Karpas-422 (cell line): ENCODE measurements around the gene TMEM205. TPM values are rescaled to one million over a fixed set of nuclear protein-coding genes. Genes with fewer than 3 reads are reported as not detected.
A peak's percentile ranks its signal among the peaks of the same experiment; 100 is the strongest.
"Not testable (repeated sequence)": the region's sequence is repeated elsewhere in the genome, so short reads cannot be mapped to it uniquely, and the experiment has no call there.

ENCODE experiments used
- DNase-seq: peaks from one replicate; pipeline ENCODE4 v3.0.0-alpha.2; 2015
- H2AFZ ChIP-seq: fragments of 200-600 bp; sonication (generic); 2 replicates; pipeline ENCODE4 v1.6.1; 2014; ENCODE audit warnings: antibody characterized with exemption, low read length, mixed read lengths
- H3K27ac ChIP-seq: fragments of 200-600 bp; sonication (generic); 2 replicates; pipeline ENCODE4 v1.5.1; 2014; ENCODE audit warnings: mild to moderate bottlenecking, low read length, moderate library complexity
- H3K27me3 ChIP-seq: fragments of 200-600 bp; sonication (generic); 2 replicates; pipeline ENCODE4 v1.6.1; 2014; ENCODE audit warnings: low read length, mixed read lengths
- H3K36me3 ChIP-seq: fragments of 200-600 bp; sonication (generic); 2 replicates; pipeline ENCODE4 v1.6.1; 2014; ENCODE audit warnings: low read length, mixed read lengths; ENCODE audit not compliant: insufficient read depth
- H3K4me1 ChIP-seq: fragments of 200-600 bp; sonication (generic); 2 replicates; pipeline ENCODE4 v1.6.1; 2014; ENCODE audit warnings: mild to moderate bottlenecking, low read length, mixed read lengths
- H3K4me2 ChIP-seq: fragments of 200-600 bp; sonication (generic); 2 replicates; pipeline ENCODE4 v1.6.1; 2014; ENCODE audit warnings: low read length, low read depth, mild to moderate bottlenecking; ENCODE audit not compliant: poor library complexity, severe bottlenecking
- H3K4me3 ChIP-seq: fragments of 200-600 bp; sonication (generic); 2 replicates; pipeline ENCODE4 v1.5.1; 2014; ENCODE audit warnings: mild to moderate bottlenecking, antibody characterized with exemption, low read length, mixed read lengths
- H3K79me2 ChIP-seq: fragments of 200-600 bp; sonication (generic); 2 replicates; pipeline ENCODE4 v1.6.1; 2014; ENCODE audit warnings: mild to moderate bottlenecking, low read length, mixed read lengths
- H3K9ac ChIP-seq: fragments of 200-600 bp; sonication (generic); 2 replicates; pipeline ENCODE4 v1.6.0; 2014; ENCODE audit warnings: low read length
- H3K9me2 ChIP-seq: fragments of 200-600 bp; sonication (generic), shearing (Covaris generic); replicated peaks from 2 replicates; pipeline ENCODE4 v1.6.0; 2014; ENCODE audit warnings: mild to moderate bottlenecking, low read length, moderate library complexity; ENCODE audit not compliant: insufficient read depth
- H3K9me3 ChIP-seq: fragments of 300-700, 200-600 bp; sonication (generic); 2 replicates; pipeline ENCODE4 v1.6.1; 2014; ENCODE audit warnings: low read length, mixed read lengths
- H4K20me1 ChIP-seq: fragments of 200-600 bp; sonication (generic); 2 replicates; pipeline ENCODE4 v1.6.1; 2014; ENCODE audit warnings: mild to moderate bottlenecking, antibody characterized with exemption, low read length, low read depth; ENCODE audit not compliant: insufficient read depth
- total RNA-seq: library from RNA; depleted of rRNA; stranded (reverse); fragments of >200 nt; shearing (Covaris generic); gene quantifications from 2 replicates; pipeline ENCODE4 v1.2.3, GENCODE V29; 2014; ENCODE audit warnings: low replicate concordance

The TMEM205 gene
- total RNA-seq, 1 experiment from 2014 or later = 103 TPM

GRCh38 chr19:11355160-11356073, 9.3 kb upstream of the TMEM205 start, which contains the start of gene PLPPR2:
TSS of gene PLPPR2 (plus strand) at chr19:11355432. CDS start at chr19:11357674, 2,242 bp downstream.
- no peak for DNase-seq
- H3K9me3 ChIP-seq = no peaks in the 10 kb centered on the region
- H3K4me3 ChIP-seq = no peak within 1 kb of the TSS
- H4K20me1 ChIP-seq = no peaks in the 10 kb centered on the region
- H3K27ac ChIP-seq = no peak within 1 kb of the TSS
- H3K36me3 ChIP-seq = no peaks in the 10 kb centered on the region
- H3K9ac ChIP-seq = no peak within 1 kb of the TSS
- no peaks in the 10 kb centered on the region for H3K9me2 ChIP-seq
- no peak within 1 kb of the TSS for H3K4me2 ChIP-seq
- H3K79me2 ChIP-seq = no peaks in the 10 kb centered on the region
- no peaks in the 10 kb centered on the region for H3K4me1 ChIP-seq
- H2AFZ ChIP-seq = no peak within 1 kb of the TSS
- H3K27me3 ChIP-seq = no peaks in the 10 kb centered on the region

GRCh38 chr19:11354102-11354501, 8.0 kb upstream of the TMEM205 start:
- not testable (repeated sequence) for H3K27ac ChIP-seq, DNase-seq, H3K9me2 ChIP-seq, H2AFZ ChIP-seq, H3K79me2 ChIP-seq, H3K36me3 ChIP-seq, H4K20me1 ChIP-seq, H3K4me3 ChIP-seq, H3K4me2 ChIP-seq, H3K9ac ChIP-seq, H3K4me1 ChIP-seq, H3K27me3 ChIP-seq, H3K9me3 ChIP-seq

- H3K27me3 ChIP-seq = no peaks in the 10 kb centered on the region
- H3K4me1 ChIP-seq = peaks cover 17% of the 10 kb centered on the region
- no peaks in the 10 kb centered on the region for H4K20me1 ChIP-seq
- no peak overlapping the region for H3K4me2 ChIP-seq
- H3K9ac ChIP-seq = no peak overlapping the region
- no peak overlapping the region for H2AFZ ChIP-seq
- no peak overlapping the region for H3K4me3 ChIP-seq
- H3K9me3 ChIP-seq = peaks cover 6% of the 10 kb centered on the region; the same call in 1 of the 2 replicates
- H3K27ac ChIP-seq = no peak overlapping the region
- DNase-seq = no peak
- H3K36me3 ChIP-seq = no peaks in the 10 kb centered on the region
- H3K9me2 ChIP-seq = no peaks in the 10 kb centered on the region
- peaks cover 10% of the 10 kb centered on the region for H3K79me2 ChIP-seq
Observed at GRCh38 chr19:11349171-11349570, 3.1 kb upstream of the TMEM205 start.

- Histone ChIP-seq H3K9me3 (peaks cover 6% of the 10 kb centered on the region; the same call in 1 of the 2 replicates), H3K36me3 (no peaks in the 10 kb centered on the region), H3K9me2 (no peaks in the 10 kb centered on the region), H3K27ac (no peak overlapping the region), H4K20me1 (no peaks in the 10 kb centered on the region), H2AFZ (no peak overlapping the region), H3K27me3 (no peaks in the 10 kb centered on the region), H3K4me3 (no peak overlapping the region), H3K79me2 (peaks cover 10% of the 10 kb centered on the region), H3K4me2 (no peak overlapping the region), H3K4me1 (peaks cover 17% of the 10 kb centered on the region), H3K9ac (no peak overlapping the region)
- no peak for DNase-seq
Observed at GRCh38 chr19:11347546-11348039, 1.5 kb upstream of the TMEM205 start.

- peak overlapping the region; percentile 88 for H3K9ac ChIP-seq
- H3K4me1 ChIP-seq = peaks cover 17% of the 10 kb centered on the region
- H3K9me3 ChIP-seq = peaks cover 6% of the 10 kb centered on the region; the same call in 1 of the 2 replicates
- H3K4me2 ChIP-seq = peak overlapping the region; percentile 85
- peaks cover 10% of the 10 kb centered on the region for H3K79me2 ChIP-seq
- no peak overlapping the region for H3K27ac ChIP-seq
- H3K9me2 ChIP-seq = no peaks in the 10 kb centered on the region
- H4K20me1 ChIP-seq = no peaks in the 10 kb centered on the region
- no peak for DNase-seq
- H3K27me3 ChIP-seq = no peaks in the 10 kb centered on the region
- no peak overlapping the region for H2AFZ ChIP-seq
- peak overlapping the region; percentile 82 for H3K4me3 ChIP-seq
- H3K36me3 ChIP-seq = peaks cover 6% of the 10 kb centered on the region; the same call in 1 of the 2 replicates
Observed at GRCh38 chr19:11345122-11345803, 805 bp downstream of the TMEM205 start.

GRCh38 chr19:11342429-11342828, 3.6 kb downstream of the TMEM205 start:
- no peak for DNase-seq
- no peaks in the 10 kb centered on the region for H4K20me1 ChIP-seq
- peaks cover 6% of the 10 kb centered on the region; the same call in 1 of the 2 replicates for H3K36me3 ChIP-seq
- H3K27ac ChIP-seq = no peak overlapping the region
- peaks cover 33% of the 10 kb centered on the region for H3K4me1 ChIP-seq
- peaks cover 27% of the 10 kb centered on the region for H3K79me2 ChIP-seq
- no peaks in the 10 kb centered on the region for H3K27me3 ChIP-seq
- H3K4me2 ChIP-seq = no peak overlapping the region
- H3K9me2 ChIP-seq = no peaks in the 10 kb centered on the region
- no peak overlapping the region for H2AFZ ChIP-seq
- H3K9me3 ChIP-seq = no peaks in the 10 kb centered on the region
- no peak overlapping the region for H3K9ac ChIP-seq
- H3K4me3 ChIP-seq = no peak overlapping the region

GRCh38 chr19:11340099-11340467, 6.0 kb downstream of the TMEM205 start:
- H3K4me3 ChIP-seq = peak overlapping the region; percentile 91
- peaks cover 18% of the 10 kb centered on the region for H3K79me2 ChIP-seq
- H2AFZ ChIP-seq = peak overlapping the region; percentile 91; the same call in 1 of the 2 replicates
- H3K9me3 ChIP-seq, H3K27ac ChIP-seq, H4K20me1 ChIP-seq, H3K9me2 ChIP-seq, H3K27me3 ChIP-seq, DNase-seq: not testable (repeated sequence)
- H3K4me2 ChIP-seq = peak overlapping the region; percentile 90
- peak overlapping the region; percentile 63 for H3K9ac ChIP-seq
- H3K4me1 ChIP-seq = peaks cover 23% of the 10 kb centered on the region
- peaks cover 10% of the 10 kb centered on the region for H3K36me3 ChIP-seq
